GOT3 (cell line): ENCODE results near the gene LRP2.
"Not testable (repeated sequence)": the region's sequence is repeated elsewhere in the genome, so short reads cannot be mapped to it uniquely, and the experiment has no call there.

Experiments used
- DNase-seq: peaks from one replicate; lab custom pipeline; 2025; ENCODE audit warnings: mixed read lengths; lab: John Stamatoyannopoulos, UW

The LRP2 gene

DNA sequence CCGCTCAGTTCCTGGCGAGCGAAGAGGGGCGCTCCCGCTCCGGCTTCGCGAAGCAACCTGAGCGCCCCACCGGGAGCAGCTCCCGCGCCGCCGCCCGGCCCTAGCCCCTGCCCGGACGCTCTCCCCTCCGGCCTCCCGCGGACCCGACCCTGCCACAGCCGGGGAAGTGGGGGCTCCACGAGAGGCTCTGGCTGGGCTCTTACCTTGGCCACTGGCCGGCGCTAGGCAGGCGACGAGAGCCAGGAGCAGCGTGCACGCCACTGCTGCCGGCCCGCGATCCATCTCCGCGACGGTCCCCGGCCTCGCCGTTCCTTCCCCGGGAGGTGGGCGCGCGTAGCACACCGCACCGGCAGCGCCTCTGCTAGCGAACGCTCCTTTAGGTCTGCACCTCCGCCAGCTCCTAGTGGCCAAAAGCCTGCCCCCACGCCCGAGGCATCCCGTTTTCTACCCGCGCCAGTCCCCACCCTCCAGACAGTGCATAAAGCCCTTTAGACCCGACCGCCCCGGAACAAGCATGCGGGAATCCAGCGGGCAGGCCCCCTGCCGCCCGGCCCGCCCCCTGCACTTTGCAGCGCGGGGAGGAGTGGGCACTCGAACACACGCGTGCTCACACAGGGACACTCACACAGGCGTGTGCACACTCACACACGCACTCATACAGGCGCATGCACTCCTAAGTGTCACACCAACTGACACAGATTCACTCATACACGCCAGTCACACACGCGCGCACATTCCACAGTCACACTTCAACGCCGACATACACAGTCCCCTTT, at the start of gene LRP2:
Gene LRP2, minus strand, starts transcription at position 417 of the 776 bp plus-strand sequence. Its CDS starts 135 bp downstream, at position 282.
- DNase-seq, result no peak

DNA sequence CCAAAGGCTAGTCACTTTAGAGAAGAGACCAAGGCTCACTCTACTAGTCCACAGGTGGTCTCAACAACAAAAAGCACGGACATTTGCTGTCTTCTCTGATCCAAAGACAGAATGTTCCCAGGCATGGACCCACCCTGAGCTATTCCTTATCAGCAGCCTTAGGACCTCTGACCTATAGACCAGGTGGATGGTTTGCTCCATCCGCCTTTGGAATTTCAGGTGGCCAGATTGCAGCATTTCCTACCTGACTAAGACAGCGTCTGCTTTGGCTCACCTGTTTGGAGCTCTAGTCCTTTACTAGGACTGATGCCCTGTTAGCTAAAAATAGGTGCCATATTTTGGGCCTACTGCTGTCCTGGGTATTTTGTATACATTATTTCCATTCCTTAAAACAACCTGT, 44.6 kb upstream of the LRP2 start:
- DNase-seq, result no peak

DNA sequence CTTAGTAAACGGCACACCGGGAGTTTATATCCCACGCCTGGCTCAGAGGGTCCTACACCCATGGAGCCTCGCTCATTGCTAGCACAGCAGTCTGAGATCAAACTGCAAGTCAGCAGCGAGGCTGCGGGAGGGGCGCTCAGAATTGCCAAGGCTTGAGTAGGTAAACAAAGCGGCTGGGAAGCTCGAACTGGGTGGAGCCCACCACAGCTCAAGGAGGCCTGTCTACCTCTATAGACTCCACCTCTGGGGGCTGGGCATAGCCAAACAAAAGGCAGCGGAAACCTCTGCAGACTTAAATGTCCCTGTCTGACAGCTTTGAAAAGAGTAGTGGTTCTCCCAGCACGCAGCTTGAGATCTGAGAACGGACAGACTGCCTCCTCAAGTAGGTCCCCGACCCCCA, 37.2 kb upstream of the LRP2 start:
- DNase-seq, result not testable (repeated sequence)

DNA sequence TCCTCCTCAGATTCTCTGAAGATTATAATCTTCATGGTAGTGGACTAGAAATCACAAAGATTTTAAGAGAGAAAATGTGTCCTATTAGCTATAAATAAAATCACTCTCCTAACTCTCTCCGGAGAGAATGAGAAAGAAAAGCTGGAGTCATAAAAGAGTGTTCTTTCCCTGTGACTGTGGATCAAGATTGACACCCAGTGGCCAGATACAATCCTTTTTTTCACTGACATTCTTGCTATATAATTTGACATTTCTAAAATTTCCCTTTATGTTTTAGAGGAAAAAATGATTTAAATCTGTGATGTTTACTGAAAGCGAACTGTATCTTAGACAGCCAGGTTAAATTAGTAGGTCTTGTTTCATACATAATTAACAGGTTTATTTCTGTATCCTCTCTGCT, 35.4 kb upstream of the LRP2 start:
- DNase-seq, result no peak

DNA sequence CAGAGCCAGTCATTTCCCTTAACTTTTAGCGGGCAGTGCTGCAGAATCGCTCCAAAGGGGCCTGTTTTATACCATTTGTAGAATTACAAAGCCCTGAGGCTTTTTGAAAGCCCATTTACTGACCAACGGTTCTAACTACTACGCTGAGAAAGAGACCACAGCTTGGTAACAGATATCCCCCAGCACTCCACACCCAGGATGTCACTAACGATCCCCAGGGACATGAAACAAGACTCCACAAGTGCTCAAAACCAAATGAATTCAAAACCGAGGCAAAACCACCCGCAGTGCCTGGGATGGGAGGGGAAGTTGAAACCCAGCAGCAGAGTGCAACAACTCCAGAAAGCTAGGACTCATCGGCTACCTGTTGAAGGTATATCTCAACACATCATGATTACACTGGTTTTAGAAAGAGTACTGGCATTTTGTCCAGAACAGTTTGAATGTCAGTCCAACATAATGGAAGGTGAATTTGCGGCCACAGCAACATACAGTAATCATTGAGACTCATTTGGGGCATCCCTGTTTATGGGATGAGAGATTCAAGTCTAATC, 33.6 kb upstream of the LRP2 start:
- no peak for DNase-seq

DNA sequence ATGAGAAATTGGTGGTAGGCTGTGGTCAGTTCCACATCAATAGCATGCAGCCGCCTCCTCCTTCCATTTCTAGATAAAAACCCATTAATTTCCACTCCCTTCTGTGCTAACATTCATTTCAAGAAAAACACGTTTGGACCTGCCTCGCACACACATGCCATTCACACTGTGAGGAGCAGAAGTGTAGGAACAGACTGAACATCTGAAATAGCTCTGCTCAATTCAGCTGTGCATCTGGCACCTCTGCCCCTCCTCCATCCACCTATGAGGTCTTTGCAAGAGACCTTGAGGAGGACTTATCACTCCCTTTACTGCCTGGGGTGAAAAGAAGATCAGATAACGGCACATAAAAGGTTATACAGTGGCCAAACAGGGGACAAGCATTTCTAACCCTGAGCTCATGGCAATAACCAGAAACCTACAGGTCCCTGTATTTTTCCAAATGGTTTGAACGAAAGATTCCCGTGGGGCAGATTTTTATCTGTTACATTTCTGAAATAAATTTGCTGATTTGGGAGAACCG, 30.8 kb upstream of the LRP2 start:
- no peak for DNase-seq

DNA sequence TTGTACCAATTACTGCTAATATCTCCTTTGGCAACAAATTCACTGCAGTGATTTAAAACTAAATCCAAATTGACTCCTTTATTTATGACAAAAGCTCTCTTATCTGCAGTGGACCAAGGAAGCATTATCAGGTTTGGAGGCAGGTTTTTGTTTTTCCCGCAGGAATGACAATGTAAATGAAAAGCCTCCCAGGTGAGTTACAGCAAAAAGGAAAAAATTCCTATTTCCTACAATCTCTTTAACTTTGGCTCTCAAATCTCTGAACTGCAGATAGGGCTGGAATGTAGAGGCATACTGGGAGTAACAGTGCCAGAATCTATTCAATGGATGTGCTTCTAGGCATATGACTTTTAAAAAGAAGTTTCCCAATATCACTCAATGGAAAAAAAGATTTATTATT, 28.9 kb upstream of the LRP2 start:
- no peak for DNase-seq

DNA sequence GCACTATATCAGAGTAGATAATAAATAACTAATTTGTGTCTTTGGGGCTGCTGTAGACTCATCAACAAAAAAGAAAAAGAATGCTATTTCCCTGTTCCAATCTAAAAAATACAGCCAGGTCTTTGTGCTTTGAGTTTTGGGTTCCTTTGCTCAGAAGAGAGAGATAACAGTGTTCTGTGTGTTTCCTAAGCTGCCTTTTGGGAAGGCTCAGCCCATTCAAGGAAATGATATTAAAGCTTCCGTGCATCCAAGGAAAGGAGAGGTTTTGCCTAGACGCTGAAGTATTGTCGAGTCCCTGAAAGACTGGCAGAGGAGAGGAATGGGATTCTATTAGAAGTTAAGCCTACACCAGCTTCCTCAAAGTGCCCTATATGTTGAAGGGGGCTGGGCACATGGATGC, 25.8 kb upstream of the LRP2 start:
- no peak for DNase-seq

DNA sequence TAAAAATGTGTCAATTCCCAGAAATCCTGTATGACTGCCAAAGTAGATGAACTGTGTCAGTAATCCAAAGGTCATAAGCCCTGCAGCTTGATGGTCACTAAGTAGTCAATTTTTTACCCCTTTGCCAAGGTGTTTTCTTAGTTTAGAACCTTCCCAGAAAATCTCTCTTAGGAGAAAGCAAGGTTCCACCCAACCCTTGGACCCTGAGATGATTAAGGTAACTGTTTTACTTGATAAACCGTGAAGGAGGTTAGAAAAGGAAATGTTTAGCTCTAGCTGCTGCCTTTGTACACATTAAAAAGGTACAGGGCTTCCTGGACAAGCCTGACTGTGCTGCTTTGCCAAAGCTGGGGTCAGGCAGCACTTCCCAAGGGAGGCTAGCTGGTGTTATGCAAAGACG, 24.4 kb upstream of the LRP2 start:
- no peak for DNase-seq

DNA sequence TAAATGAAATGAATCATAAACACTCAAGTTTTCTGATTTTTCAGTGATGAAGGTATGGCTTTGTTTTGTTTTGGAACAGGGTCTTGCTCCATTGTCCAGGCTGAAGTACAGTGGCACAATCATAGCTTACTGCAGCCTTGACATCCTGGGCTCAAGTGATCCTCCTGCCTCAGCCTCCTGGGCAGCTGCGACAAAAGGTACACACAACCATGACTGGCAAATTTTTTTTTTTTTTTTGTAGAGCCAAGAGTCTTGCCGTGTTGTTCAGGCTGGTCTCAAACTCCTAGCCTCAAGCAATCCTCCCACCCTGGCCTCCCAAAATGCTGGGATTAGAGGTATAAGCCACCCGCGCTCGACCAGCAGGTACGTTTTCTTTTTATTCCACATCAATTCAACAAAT, 22.5 kb upstream of the LRP2 start:
- DNase-seq, result no peak

DNA sequence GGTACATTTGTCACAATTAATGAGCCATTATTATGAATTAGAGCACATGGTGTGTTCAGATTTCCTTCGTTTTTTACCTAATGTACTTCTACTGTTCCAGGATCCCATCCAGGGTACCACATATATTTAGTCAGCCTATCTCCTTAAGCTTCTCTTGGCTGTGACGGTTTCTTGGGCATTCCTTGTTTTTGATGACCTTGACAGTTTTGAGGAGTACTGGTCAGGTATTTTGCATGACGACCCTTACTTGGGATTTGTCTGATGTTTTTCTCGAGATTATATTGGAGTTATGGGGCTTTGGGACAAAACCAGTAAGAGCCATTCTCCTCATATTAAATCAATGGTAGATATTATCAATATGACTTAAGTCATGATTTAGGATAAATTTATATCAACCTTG, 10.2 kb upstream of the LRP2 start:
- DNase-seq, result no peak

DNA sequence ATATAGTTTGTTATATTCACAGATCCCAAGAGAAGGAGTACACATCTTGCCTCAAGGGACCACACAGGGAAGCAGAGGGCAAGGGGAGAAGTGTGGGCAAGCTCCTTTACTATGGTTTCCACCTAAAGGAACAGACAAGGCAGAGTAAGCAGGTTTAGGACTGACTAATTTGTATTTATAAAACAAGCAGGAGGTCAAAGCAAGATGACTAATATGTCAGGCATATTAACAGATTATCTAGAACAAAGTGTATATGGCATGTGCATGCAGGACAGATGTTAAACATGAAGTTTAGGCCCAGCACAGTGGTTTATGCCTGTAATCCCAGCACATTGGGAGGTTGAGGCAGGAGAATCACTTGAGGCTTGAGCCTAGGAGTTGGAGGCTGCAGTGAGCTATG, 3.7 kb upstream of the LRP2 start:
- DNase-seq, result no peak

DNA sequence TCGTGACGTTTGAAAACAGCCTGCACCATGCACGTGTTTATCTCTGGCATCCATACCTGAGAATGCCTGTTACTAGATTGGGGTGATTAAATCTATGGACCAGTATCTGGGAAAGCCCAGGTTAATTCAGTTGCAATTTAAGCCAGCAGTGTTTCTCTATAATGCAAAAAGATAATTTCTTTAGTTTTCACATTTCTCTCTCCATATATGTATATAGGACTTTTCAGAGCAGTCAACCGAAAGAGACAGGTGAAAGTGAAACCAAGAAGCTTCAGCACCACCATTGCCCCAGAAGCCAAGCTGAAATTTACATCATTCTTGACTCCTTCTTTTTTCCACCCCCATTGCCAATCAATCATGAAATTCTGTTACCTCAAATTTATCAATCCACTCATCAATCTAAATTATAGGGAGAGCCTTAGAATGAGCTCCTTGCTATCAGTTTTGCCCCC, 2.7 kb upstream of the LRP2 start:
- DNase-seq, result no peak

DNA sequence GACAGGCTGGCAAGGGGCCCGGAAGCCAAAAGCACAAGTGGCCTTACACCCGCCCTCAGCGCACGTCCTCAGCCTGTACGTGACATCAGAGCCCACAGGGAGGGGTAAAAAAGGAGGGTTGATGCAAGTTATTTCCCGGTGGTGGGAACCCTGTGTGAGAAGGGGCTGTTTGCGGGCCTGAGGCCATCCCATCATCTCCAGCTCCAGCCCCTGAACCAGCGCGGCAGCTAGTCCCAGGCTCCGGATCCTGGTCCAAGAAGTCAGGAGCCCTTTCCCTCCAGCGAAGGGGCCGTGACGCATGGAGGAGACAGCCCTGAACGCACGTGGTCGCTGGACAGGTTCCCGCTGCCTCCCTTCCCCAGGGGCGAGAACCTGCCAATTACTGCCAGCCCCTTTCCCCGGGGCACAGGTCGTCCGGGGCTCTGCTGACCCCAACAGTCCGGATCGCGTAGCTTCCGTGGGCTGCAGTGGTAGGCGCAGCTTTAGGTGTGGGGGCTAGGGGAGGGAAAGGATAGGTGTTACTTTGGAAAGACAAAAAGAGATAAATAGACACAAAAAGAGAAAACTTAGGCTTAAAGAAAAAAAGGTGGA, 1.3 kb upstream of the LRP2 start:
- DNase-seq, result no peak

DNA sequence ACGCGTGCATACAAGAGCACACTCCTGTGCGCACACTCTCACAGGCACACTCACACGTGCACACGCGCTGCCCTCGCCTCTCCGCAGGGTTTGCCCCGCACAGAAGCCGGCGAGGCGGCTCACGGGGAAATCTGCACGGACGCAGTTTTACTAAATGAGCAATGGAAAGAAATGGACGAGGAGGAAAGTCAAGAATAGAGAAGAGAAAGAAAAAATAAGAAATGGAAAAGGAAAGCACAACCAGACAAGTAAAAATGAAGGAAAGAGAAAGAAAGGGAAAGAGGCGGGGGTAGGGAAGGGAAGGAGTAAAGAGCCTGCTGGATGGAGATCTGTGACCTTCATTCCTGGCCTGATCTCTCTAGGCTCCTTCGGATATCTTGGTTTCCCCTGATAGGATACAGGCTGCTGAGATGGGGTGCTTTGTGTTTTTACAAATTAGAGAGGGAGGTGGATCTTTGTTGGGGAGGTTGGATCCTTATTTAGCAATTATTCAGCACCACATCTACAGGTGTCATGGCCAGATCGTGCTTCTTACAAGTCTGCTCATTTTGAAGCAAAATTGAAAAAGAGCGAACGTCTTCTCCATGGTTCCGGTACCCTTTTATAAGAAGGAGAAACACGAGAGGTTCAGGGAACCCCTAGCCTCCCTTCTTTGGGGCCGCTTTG, 693 bp upstream of the LRP2 start:
- no peak for DNase-seq

DNA sequence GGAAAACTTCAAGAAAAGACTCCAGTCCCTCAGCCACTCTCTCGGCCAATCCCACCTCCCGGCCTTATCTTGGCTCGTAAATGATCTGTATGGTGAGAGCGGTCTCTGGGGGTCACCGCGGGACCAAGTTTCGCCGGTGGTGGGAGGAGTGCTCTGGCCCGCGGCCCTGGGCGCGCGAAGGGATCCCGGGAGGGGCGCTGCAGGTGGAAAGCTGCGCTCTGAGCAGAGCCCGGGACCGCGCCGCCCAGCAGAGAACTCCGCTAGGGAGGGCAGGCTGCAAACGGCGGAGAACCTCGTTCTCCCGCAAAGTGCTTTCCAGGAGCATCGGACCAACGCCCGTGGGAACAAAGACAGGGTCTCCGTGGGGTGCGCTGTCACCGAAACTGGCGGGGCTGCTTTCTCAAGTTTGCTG, 622 bp downstream of the LRP2 start:
- DNase-seq, result no peak

DNA sequence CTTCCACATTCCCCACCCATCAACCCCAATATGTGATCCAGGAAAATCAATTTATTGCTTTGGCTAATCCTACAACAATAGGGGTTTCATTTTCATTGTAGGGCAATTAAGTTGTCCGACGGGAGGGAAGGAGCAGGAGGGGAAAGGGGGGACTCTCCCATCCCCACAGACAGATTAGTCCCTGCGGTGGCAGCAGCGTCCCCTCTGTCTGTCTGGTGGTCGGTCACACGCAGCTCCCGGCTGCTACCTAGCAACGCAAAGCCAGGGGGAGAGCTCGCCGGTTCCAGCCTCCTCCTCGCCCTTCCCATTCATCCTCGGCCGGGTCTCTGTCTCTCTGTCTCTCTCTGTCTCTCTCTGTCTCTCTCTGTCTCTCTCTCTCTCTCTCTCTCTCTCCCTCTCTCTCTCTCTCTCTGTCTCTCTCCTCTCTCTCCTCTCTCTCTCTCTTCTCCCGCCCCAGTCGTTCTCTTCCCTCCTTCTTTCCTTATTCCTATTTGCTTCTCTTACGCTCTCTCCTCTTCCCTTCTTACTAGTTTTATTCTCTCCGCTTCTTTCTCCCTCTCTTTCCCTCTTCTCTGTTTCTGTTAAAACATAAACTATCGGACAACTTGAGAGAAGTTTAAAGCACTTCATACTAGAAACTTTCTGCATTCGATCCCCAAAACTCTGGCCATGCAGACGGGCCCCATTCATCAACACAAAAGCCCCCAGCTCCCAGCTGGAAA, 1.2 kb downstream of the LRP2 start:
- no peak for DNase-seq

DNA sequence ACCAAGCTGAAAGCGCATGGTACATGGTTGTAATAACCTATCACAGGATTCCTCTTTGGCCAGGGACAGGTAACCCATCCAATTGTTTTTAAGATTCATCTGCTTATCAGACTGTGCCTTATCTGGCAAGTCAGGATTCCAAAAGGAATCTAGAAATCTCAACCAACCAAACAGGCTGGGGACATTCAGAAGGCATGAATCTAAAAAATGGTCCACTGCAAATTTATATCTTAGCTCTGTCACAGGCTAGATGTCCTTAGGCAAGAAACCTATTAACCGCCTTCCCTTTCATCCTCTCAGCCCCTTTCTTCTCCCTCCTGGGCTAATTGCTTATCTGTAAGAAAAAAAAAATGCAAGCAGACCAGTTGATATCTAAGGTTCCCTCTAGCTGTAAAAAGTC, 4.3 kb downstream of the LRP2 start:
- no peak for DNase-seq

DNA sequence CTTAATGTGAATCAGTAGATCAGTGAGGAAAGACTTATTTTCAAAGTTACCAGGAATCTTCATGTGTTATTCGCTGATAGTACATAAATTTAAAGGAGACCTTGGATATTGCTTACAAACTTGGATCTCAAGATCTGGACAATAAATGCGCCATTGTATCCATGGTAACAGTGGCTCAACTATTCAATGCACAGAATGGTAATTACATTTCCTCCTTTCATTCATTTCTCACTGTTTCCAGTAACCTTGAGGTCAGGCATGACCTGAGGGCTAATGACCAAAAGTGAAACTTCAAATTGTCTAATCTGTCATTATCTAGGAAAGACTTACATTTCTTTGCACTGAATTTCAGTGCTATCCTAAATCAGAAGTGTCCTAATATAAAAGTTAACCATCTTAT, 8.1 kb downstream of the LRP2 start:
- no peak for DNase-seq

DNA sequence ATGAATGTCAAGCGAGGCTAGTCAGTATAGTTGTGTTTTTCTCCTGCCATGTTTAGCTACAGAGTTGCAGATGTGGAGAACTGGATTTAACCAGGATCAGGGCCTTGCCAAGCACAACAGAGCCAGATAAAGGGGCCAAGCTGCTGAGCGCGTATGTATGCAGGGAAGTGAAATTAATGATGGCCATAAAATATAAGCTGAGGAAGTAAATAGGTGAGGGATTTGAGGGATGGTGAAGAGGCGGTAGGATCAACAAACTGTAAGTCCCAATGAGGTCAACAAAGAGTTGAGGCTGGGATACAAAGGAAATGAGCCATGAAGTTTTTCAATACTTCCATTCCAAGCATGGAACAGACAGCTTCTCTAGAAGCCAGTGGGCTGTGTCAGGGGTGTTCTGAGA, 10.6 kb downstream of the LRP2 start:
- DNase-seq, result no peak

DNA sequence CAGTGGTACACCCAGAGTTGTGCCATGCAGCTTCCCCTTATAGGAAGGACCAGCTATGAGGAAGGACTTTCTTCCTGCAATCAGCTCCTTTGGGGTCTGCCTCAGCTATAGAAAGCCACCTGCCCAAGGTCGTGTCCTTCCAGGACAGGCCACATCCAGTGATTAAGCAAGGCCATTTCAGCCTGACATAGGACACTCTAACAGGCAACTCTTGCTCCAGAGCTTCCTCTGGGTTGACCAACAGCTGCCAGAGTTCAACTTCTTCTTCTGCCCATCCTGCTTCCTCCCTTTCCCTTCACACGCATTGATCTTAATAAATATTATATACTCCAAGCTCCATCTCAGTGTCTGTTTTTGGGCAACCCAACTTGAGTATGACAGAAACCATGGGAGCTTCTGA, 12.8 kb downstream of the LRP2 start:
- no peak for DNase-seq
